Right atrium auricular region (tissue), 2 donors: ENCODE data around the gene PHACTR2. TPM values are rescaled to one million over a fixed set of nuclear protein-coding genes. Genes with fewer than 3 reads are reported as not detected.

Experiments used
- DNase-seq: peaks from one replicate; pipeline ENCODE4 v3.0.0-alpha.2; 2019; ENCODE audit warnings: low spot score
- H3K27ac ChIP-seq, 2 donors: fragments of 200-600 bp; sonication (generic); 1 replicate in 1 of 2; 2 replicates in 1 of 2; pipeline ENCODE4 v1.5.1; 2016 to 2019
- H3K27me3 ChIP-seq, 2 donors: fragments of 200-600 bp; sonication (generic); one replicate each; pipeline versions ENCODE4 v1.5.1 to v1.6.0; 2017 to 2019
- H3K36me3 ChIP-seq: fragments of 200-600 bp; sonication (generic); one replicate; pipeline ENCODE4 v1.5.1; 2016
- H3K4me1 ChIP-seq, 2 donors: fragments of 200-600 bp; sonication (generic); one replicate each; pipeline versions ENCODE4 v1.5.1 to v1.6.0; 2017 to 2019
- H3K4me3 ChIP-seq, 2 donors: fragments of 200-600 bp; sonication (generic); 1 replicate in 1 of 2; 2 replicates in 1 of 2; pipeline ENCODE4 v1.5.1; 2017 to 2019; ENCODE audit warnings: mild to moderate bottlenecking in 1 of 2, moderate library complexity in 1 of 2
- H3K9me3 ChIP-seq, 2 donors: fragments of 200-600 bp; sonication (generic); one replicate each; pipeline ENCODE4 v1.5.1; 2019
- CTCF ChIP-seq, 2 donors: fragments of 200-600 bp; sonication (generic); IDR thresholded peaks; one replicate each; pipeline ENCODE4 v1.5.1; 2019; ENCODE audit warnings: antibody characterized with exemption in 2 of 2
- total RNA-seq, 2 donors: library from RNA; depleted of rRNA; stranded (reverse); fragments of >200 nt; gene quantifications; one replicate each; pipeline ENCODE4 v1.1.0, GENCODE V29; 2016

The PHACTR2 gene
- total RNA-seq, 2 donors from 2014 or later, result 47.6 to 54.4 TPM

- Histone ChIP-seq H3K27me3 (no peaks in the 10 kb centered on the region), H3K4me1 (peaks cover 0 to 38% of the 10 kb centered on the region in 2 donors), H3K4me3 (no peak overlapping the region), H3K27ac (no peak overlapping the region), H3K36me3 (no peaks in the 10 kb centered on the region), H3K9me3 (no peaks in the 10 kb centered on the region)
- TF ChIP-seq CTCF (IDR thresholded peaks at IDR 0.05), result no peak
- no peak for DNase-seq
Observed at GRCh38 chr6:143740213-143740612, 62.4 kb downstream of the PHACTR2 start.

DNA sequence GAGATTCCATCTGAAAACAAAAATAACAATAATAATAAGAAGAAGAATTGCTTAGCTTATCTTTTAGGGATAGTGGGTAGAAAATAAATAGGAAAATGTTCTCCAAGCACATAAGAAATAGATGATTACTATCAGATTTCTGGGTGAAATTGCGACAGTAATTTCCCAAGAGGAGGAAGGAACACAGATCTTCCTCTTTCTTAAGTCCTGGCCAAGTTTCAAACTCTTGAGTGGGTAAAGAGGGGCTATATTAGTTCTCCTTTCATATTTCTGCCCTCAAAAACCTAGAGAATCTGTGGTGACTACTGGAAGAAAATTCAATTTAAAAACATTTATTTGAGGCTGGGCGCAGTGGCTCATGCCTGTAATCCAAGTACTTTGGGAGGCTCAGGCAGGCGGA is 63.7 kb downstream of the PHACTR2 start:
- Histone ChIP-seq H3K4me3 (no peak overlapping the region), H3K9me3 (no peaks in the 10 kb centered on the region), H3K27ac (peak overlapping the region in 1 of 2 donors; percentile 8), H3K4me1 (peaks cover 0 to 47% of the 10 kb centered on the region in 2 donors), H3K27me3 (no peaks in the 10 kb centered on the region), H3K36me3 (no peaks in the 10 kb centered on the region)
- TF ChIP-seq CTCF (IDR thresholded peaks at IDR 0.05), result no peak
- DNase-seq, result no peak

DNA sequence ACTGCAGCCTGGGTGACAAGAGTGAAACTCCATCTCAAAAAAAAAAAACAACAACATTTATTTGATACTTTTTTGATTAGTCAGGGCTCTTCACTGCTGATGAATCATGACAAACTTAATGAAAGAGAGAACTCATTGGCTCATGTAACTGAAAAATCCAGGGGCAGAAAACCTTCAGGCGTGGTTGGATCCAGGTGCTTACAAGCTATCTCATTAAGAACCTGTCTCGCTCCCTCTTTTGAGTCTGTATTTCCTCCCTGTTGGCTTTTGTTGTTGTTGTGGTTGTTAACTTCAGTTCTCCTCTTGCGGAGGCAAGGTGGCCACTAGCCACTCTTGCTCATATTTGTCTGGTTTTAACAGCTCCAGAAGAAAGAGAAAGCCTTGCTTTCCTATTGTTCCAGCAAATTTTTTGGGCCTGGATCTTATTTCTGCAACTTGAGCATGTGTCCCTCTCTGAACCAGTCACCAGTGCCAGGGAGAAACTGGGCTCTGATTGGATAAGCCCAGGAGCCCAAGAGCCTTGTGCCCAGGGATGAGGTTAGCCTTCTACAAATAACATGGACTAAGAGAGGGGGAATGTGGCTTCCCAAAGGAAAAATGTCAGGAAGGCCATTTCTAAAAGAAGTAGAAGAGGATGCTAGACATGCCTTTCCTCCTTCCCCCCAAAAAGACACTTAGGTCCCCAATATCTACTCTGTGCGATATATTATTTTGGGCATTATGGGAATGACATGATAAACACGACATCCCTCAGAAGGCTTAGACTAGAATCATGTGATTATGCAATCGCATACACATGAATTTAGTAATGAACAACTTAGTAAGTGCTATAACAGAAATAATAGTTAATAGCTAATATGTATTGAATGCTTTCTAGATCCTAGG is 64.5 kb downstream of the PHACTR2 start:
- no peak overlapping the region for H3K4me3 ChIP-seq
- H3K4me1 ChIP-seq, result peaks cover 0 to 55% of the 10 kb centered on the region in 2 donors
- TF ChIP-seq CTCF (IDR thresholded peaks at IDR 0.05), result no peak

DNA sequence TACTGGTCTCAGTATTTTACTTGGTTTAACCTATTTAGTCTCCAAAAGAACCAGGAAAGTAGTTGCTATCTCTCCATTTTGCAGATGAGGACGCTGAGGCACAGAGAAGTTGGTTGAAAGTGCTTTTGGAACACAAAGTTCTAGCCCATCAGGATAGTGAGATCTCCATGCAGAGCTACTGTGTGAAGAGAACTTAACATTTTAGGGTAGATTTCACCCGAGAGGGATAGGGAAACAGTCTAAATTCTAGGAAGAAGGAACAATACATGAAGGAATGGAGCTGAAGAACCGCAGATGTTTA is 65.1 kb downstream of the PHACTR2 start:
- no peak for DNase-seq
- Histone ChIP-seq H3K36me3 (no peaks in the 10 kb centered on the region), H3K4me3 (no peak overlapping the region), H3K9me3 (no peaks in the 10 kb centered on the region), H3K4me1 (peaks cover 0 to 61% of the 10 kb centered on the region in 2 donors), H3K27me3 (no peaks in the 10 kb centered on the region), H3K27ac (peak overlapping the region; percentile 59 to 69)
- TF ChIP-seq CTCF (IDR thresholded peaks at IDR 0.05), result no peak

More for the DNA sequence above, 64.5 kb downstream of the PHACTR2 start:
- Histone ChIP-seq H3K9me3 (no peaks in the 10 kb centered on the region), H3K36me3 (no peaks in the 10 kb centered on the region), H3K27me3 (no peaks in the 10 kb centered on the region), H3K27ac (peak overlapping the region; percentile 59 to 69)
- DNase-seq, result no peak

DNA sequence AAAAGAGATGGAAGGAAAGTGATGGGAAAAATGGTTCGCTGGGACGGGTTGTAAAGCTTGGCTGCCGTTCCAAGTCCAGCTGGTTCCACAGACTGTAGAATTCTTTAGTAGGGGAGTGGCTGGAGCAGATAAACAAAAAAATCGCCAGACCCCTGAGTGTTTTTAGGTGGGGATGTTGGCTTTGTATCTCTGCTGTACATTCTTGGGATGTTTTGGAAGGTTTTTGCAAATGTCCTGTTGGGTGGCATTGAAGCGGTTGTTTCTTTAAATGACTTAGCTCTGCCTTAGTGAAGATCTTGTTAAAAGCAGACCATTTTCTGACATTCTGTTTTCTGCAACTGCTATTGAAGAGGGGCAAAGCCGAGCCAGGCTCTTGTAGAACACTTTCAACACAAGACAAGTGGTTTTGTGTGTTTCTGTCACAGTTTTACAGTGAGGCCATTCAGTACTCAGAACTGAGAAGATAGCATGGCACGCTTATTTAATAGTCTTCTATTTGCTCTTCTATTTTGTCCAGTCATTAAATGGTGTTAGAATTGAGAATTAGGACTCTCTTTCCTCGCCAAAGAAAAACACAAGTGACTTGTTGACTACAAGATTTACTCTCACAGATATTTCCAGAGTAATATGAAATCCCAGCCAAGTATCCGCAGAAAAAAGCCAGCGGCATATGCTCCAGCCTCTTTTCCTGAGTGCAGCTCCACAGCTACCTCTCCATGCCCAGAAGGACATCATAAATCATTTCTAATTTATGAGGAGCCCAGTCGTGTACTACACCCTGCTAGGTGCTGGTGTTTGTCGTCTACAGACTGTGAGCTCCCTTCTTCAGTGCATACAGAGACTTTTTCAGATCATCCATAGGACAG is 65.8 kb downstream of the PHACTR2 start:
- no peak for DNase-seq
- no peak for TF ChIP-seq CTCF (IDR thresholded peaks at IDR 0.05)

More for the DNA sequence above, 65.8 kb downstream of the PHACTR2 start:
- Histone ChIP-seq H3K27ac (peak overlapping the region; percentile 59 to 69), H3K36me3 (no peaks in the 10 kb centered on the region), H3K9me3 (no peaks in the 10 kb centered on the region), H3K4me1 (peaks cover 0 to 62% of the 10 kb centered on the region in 2 donors), H3K27me3 (no peaks in the 10 kb centered on the region), H3K4me3 (no peak overlapping the region)
